K562 (cell line): ENCODE results near the gene OSGIN1. TPM values are rescaled to one million over a fixed set of nuclear protein-coding genes. Genes with fewer than 3 reads are reported as not detected.

ENCODE experiments used
- ATAC-seq: fragments of 200-7000 bp; cut with Tn5 transposase; 3 replicates; pipeline ENCODE4 v1.9.1; 2020; ENCODE audit warnings: moderate library complexity
- BruUV-seq: library from RNA; stranded (reverse); fragments of 400-500 nt; replicated peaks from 2 replicates; lab custom pipeline; 2021; lab: Mats Ljungman, UMichigan
- CTCF ChIA-PET: fragments of 300-600 bp; formaldehyde crosslinking; extraction: SDS; loops from one replicate; lab custom pipeline; 2021; ENCODE audit warnings: low intra/inter-chr PET ratio; lab: Yijun Ruan, JAX
- POLR2A ChIA-PET: fragments of 300-600, 350-650 bp; sonication (Branson Sonifier 250); formaldehyde crosslinking; extraction: SDS; loops from one replicate; lab custom pipeline; 2021; ENCODE audit warnings: antibody characterized with exemption, inconsistent platforms; lab: Yijun Ruan, JAX
- DNase-seq, 4 experiments: peaks; one replicate each; pipeline versions ENCODE4 v3.0.0 to v3.0.0-alpha.2; 2011 to 2018; ENCODE audit warnings: low spot score in 3 of 4, mixed read lengths in 3 of 4; ENCODE audit errors: extremely low read depth in 1 of 4
- FAIRE-seq: peaks from 2 replicates; lab custom pipeline; 2011; peaks lifted over from hg19 to GRCh38; lab: Jason Lieb, UNC
- H2AFZ ChIP-seq: 2 replicates; pipeline ENCODE4 v1.6.0; 2011; ENCODE audit warnings: low read depth, low read length, control low read depth, inconsistent platforms
- H3K27ac ChIP-seq: fragments of 200-600 bp; 3 replicates; pipeline ENCODE4 v1.8.0; 2011; ENCODE audit warnings: low read depth, mild to moderate bottlenecking, control low read depth, inconsistent platforms, low read length, moderate library complexity, mixed read lengths; ENCODE audit errors: extremely low read depth
- H3K27me3 ChIP-seq, 2 experiments: fragments of 300-600 bp in 1 of 2; 2 replicates in 1 of 2; 3 replicates in 1 of 2; pipeline versions ENCODE4 v1.6.0 to v1.8.0; 2011; ENCODE audit warnings: inconsistent platforms in 2 of 2, low read length in 2 of 2, mild to moderate bottlenecking in 1 of 2, mixed read lengths in 1 of 2, moderate library complexity in 1 of 2; ENCODE audit not compliant: control insufficient read depth in 2 of 2, insufficient read depth in 2 of 2
- H3K36me3 ChIP-seq: fragments of 300-600 bp; 3 replicates; pipeline ENCODE4 v1.8.0; 2011; ENCODE audit warnings: mild to moderate bottlenecking, low read length, inconsistent platforms; ENCODE audit not compliant: control insufficient read depth, insufficient read depth
- H3K4me1 ChIP-seq, 2 experiments: fragments of 200-600 bp in 1 of 2; replicated peaks in 1 of 2; 2 replicates in 1 of 2; 3 replicates in 1 of 2; pipeline versions ENCODE4 v1.5.1 to v1.8.0; 2011; ENCODE audit warnings: inconsistent platforms in 2 of 2, low read length in 2 of 2, mild to moderate bottlenecking in 1 of 2, mixed read lengths in 1 of 2, moderate library complexity in 1 of 2; ENCODE audit not compliant: control insufficient read depth in 2 of 2, insufficient read depth in 2 of 2
- H3K4me2 ChIP-seq: 2 replicates; pipeline ENCODE4 v1.6.1; 2011; ENCODE audit warnings: low read length, control low read depth, inconsistent platforms, mixed read lengths; ENCODE audit not compliant: insufficient read depth
- H3K4me3 ChIP-seq: fragments of 200-600 bp; sonication (generic), shearing (Covaris generic); 2 replicates; pipeline ENCODE4 v1.5.1; 2016; ENCODE audit warnings: control low read depth, inconsistent platforms
- H3K79me2 ChIP-seq: fragments of 200-600 bp; 3 replicates; pipeline ENCODE4 v1.8.0; 2011; ENCODE audit warnings: low read length, inconsistent platforms; ENCODE audit not compliant: control insufficient read depth, insufficient read depth
- H3K9ac ChIP-seq, 2 experiments: 2 replicates each; pipeline versions ENCODE4 v1.6.0 to v1.6.1; 2011; ENCODE audit warnings: low read depth in 2 of 2, low read length in 2 of 2, control low read depth in 1 of 2, inconsistent platforms in 1 of 2, mild to moderate bottlenecking in 1 of 2, mixed read lengths in 1 of 2; ENCODE audit not compliant: insufficient read depth in 1 of 2
- H3K9me1 ChIP-seq: one replicate; pipeline ENCODE4 v1.6.0; 2011; ENCODE audit warnings: inconsistent platforms, mild to moderate bottlenecking, low read length, moderate library complexity; ENCODE audit not compliant: control insufficient read depth, insufficient read depth
- H3K9me3 ChIP-seq: replicated peaks from 2 replicates; pipeline ENCODE4 v1.5.1; 2011; ENCODE audit warnings: low read depth, low read length, inconsistent platforms; ENCODE audit not compliant: control insufficient read depth, insufficient read depth
- H4K20me1 ChIP-seq: replicated peaks from 2 replicates; pipeline ENCODE4 v1.6.1; 2011; ENCODE audit warnings: low read length, inconsistent platforms, mixed read lengths; ENCODE audit not compliant: control insufficient read depth, insufficient read depth
- SAP30 ChIP-seq: fragments of 200-600 bp; sonication (generic); IDR thresholded peaks from 2 replicates; pipeline ENCODE4 v1.6.1; 2012; ENCODE audit warnings: borderline replicate concordance, low read depth, mild to moderate bottlenecking, moderate library complexity, low read length, control low read depth, inconsistent platforms; ENCODE audit not compliant: insufficient read depth, poor library complexity, severe bottlenecking
- TARDBP ChIP-seq: fragments of 450-650 bp; IDR thresholded peaks from 2 replicates; pipeline ENCODE4 v1.6.1; 2016
- WGBS: fragments of 100-300 bp; shearing (Covaris generic); methylation state at CpG from one replicate; pipeline ENCODE4 v1.1.6; 2016; ENCODE audit warnings: low coverage, mixed read lengths; ENCODE audit not compliant: insufficient coverage; ENCODE audit errors: missing lambda C conversion rate; 5-methylcytosine and 5-hydroxymethylcytosine counted together
- in situ Hi-C: fragments of 300-500 bp; cut with MboI; formaldehyde crosslinking; loops from 4 replicates; pipeline ENCODE4 v1.15.0; 2018; ENCODE audit warnings: inconsistent platforms, mixed read lengths
- intact Hi-C: fragments of 100-400 bp; cut with micrococcal nuclease; formaldehyde crosslinking; loops from 2 replicates; pipeline ENCODE4 v1.14.2; 2022
- polyA plus RNA-seq, 8 experiments: library from polyadenylated mRNA; depleted of rRNA in 4 of 8; stranded (reverse) in 5 of 8; unstranded in 3 of 8; fragments of >200 nt; fragmentation: Nextera tagmentation in 2 of 8; fragmentation: Illumina TruSeq in 1 of 8; extraction: Ambion mirVana in 2 of 8; extraction: Trizol in 1 of 8; gene quantifications; 2 replicates each; pipeline versions ENCODE4 v1.2.1 to v1.2.3, GENCODE V29; 2011 to 2014; ENCODE audit warnings: inconsistent platforms in 1 of 8, missing spikeins in 1 of 8
- total RNA-seq, 7 experiments: library from RNA; depleted of rRNA in 6 of 7; stranded (reverse); fragments of >200 nt in 6 of 7; fragmentation: Illumina TruSeq in 2 of 7; extraction: Trizol in 2 of 7; gene quantifications; 2 replicates each; pipeline versions ENCODE4 v1.2.1 to v1.2.3, GENCODE V29; 2011 to 2021; ENCODE audit warnings: low replicate concordance in 1 of 7
- TF ChIP-seq, protein P1 (sequence below): fragments of 250-450 bp; sonication (Bioruptor Pico); IDR thresholded peaks from 2 replicates; pipeline ENCODE4 v1.9.0; 2021; ENCODE audit warnings: mild to moderate bottlenecking, inconsistent platforms
- TF ChIP-seq, protein P2 (sequence below), 3 experiments: IDR thresholded peaks in 2 of 3; conservative IDR thresholded peaks in 1 of 3; 2 replicates each; pipeline ENCODE4 v1.5.1; 2011 to 2012; ENCODE audit warnings: low read length in 3 of 3, mild to moderate bottlenecking in 3 of 3, control low read depth in 2 of 3, improper control_type of control experiment in 1 of 3, inconsistent platforms in 1 of 3, low read depth in 1 of 3, mixed read lengths in 1 of 3, moderate library complexity in 1 of 3; ENCODE audit not compliant: insufficient read depth in 2 of 3
- TF ChIP-seq, protein P3 (sequence below): sonication (generic); formaldehyde crosslinking; IDR thresholded peaks from 2 replicates; pipeline ENCODE4 v1.8.1; 2023; ENCODE audit warnings: mild to moderate bottlenecking, missing genetic modification reagents

The OSGIN1 gene
- total and polyA plus RNA-seq, 9 of the 15 experiments (the other 6 are each of a cell fraction or from before 2014, with no cell fraction given), result 0.03 to 3.6 (median 1.6) TPM

DNA sequence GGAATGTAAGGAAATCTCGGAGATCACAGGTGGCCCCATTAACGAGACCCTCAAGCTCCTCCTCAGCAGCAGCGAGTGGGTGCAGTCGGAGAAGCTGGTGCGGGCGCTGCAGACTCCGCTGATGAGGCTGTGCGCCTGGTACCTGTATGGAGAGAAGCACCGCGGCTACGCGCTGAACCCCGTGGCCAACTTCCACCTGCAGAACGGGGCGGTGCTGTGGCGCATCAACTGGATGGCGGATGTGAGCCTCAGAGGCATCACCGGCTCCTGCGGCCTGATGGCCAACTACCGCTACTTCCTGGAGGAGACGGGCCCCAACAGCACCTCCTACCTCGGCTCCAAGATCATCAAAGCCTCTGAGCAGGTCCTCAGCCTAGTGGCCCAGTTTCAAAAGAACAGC lies 38.0 kb upstream of the OSGIN1 start:
- in situ Hi-C loops, result no loop called here
- no peak overlapping the region for H3K4me2 ChIP-seq
- H3K4me3 ChIP-seq, result no peak overlapping the region
- intact Hi-C loops, result no loop called here
- no peak overlapping the region for H2AFZ ChIP-seq
- FAIRE-seq (no peak), ATAC-seq (no peak), DNase-seq (no peak)
- no peaks in the 10 kb centered on the region for H3K79me2 ChIP-seq
- no peak for TF ChIP-seq TARDBP
- TF ChIP-seq, protein P1, sequence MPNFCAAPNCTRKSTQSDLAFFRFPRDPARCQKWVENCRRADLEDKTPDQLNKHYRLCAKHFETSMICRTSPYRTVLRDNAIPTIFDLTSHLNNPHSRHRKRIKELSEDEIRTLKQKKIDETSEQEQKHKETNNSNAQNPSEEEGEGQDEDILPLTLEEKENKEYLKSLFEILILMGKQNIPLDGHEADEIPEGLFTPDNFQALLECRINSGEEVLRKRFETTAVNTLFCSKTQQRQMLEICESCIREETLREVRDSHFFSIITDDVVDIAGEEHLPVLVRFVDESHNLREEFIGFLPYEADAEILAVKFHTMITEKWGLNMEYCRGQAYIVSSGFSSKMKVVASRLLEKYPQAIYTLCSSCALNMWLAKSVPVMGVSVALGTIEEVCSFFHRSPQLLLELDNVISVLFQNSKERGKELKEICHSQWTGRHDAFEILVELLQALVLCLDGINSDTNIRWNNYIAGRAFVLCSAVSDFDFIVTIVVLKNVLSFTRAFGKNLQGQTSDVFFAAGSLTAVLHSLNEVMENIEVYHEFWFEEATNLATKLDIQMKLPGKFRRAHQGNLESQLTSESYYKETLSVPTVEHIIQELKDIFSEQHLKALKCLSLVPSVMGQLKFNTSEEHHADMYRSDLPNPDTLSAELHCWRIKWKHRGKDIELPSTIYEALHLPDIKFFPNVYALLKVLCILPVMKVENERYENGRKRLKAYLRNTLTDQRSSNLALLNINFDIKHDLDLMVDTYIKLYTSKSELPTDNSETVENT (CRISPR knock-in tag), result no peak
- TF ChIP-seq SAP30, result no peak
- TF ChIP-seq, protein P2, sequence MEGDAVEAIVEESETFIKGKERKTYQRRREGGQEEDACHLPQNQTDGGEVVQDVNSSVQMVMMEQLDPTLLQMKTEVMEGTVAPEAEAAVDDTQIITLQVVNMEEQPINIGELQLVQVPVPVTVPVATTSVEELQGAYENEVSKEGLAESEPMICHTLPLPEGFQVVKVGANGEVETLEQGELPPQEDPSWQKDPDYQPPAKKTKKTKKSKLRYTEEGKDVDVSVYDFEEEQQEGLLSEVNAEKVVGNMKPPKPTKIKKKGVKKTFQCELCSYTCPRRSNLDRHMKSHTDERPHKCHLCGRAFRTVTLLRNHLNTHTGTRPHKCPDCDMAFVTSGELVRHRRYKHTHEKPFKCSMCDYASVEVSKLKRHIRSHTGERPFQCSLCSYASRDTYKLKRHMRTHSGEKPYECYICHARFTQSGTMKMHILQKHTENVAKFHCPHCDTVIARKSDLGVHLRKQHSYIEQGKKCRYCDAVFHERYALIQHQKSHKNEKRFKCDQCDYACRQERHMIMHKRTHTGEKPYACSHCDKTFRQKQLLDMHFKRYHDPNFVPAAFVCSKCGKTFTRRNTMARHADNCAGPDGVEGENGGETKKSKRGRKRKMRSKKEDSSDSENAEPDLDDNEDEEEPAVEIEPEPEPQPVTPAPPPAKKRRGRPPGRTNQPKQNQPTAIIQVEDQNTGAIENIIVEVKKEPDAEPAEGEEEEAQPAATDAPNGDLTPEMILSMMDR (IDR thresholded peaks at IDR 0.05 in 2 of 3, conservative IDR thresholded peaks at IDR 0.05 in 1 of 3; ENCODE audit: insufficient read depth in 2 of 3, low read depth in 1 of 3, low read length in 3 of 3), result no peak
- TF ChIP-seq, protein P3, sequence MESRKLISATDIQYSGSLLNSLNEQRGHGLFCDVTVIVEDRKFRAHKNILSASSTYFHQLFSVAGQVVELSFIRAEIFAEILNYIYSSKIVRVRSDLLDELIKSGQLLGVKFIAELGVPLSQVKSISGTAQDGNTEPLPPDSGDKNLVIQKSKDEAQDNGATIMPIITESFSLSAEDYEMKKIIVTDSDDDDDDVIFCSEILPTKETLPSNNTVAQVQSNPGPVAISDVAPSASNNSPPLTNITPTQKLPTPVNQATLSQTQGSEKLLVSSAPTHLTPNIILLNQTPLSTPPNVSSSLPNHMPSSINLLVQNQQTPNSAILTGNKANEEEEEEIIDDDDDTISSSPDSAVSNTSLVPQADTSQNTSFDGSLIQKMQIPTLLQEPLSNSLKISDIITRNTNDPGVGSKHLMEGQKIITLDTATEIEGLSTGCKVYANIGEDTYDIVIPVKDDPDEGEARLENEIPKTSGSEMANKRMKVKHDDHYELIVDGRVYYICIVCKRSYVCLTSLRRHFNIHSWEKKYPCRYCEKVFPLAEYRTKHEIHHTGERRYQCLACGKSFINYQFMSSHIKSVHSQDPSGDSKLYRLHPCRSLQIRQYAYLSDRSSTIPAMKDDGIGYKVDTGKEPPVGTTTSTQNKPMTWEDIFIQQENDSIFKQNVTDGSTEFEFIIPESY (CRISPR knock-in tag), result 0 out of 2 replicates have a peak, but pooled peaks have one; percentile 31
- no peak overlapping the region for H3K9ac ChIP-seq
- H3K4me1 ChIP-seq, result peaks cover 0 to 10% of the 10 kb centered on the region in 2 experiments; a peak in 2 of 5 replicates
- 0 out of 2 replicates have a peak, but pooled peaks cover 6% of the 10 kb centered on the region for H4K20me1 ChIP-seq
- no peaks in the 10 kb centered on the region for H3K9me1 ChIP-seq
- ChIA-PET POLR2A (no interaction called here), CTCF (no interaction called here)
- BruUV-seq, result no TSS peak
- H3K36me3 ChIP-seq, result no peaks in the 10 kb centered on the region
- WGBS, result 79% methylated on average over 22 of the region's 22 CpGs
- H3K9me3 ChIP-seq, result no peaks in the 10 kb centered on the region; the same call in 1 of the 2 replicates
- H3K27ac ChIP-seq, result no peak overlapping the region
- H3K27me3 ChIP-seq, result peaks cover 0 to 20% of the 10 kb centered on the region in 2 experiments; a peak in 3 of 5 replicates
